Measurements from ENCODE around the gene PPFIBP1. TPM values are rescaled to one million over a fixed set of nuclear protein-coding genes. Genes with fewer than 3 reads are reported as not detected.

PPFIBP1 gene
- total and polyA plus RNA-seq, 2 experiments from 2014 or later = 23.9 to 38.6 TPM

- Histone ChIP-seq H3K36me3 (replicated peaks; ENCODE audit: insufficient read depth, low read depth) (no peaks in the 10 kb centered on the region), H2AFZ (peak overlapping the region; percentile 91), H3K4me2 (peak overlapping the region; percentile 81), H3K27ac (peak overlapping the region; percentile 90), H3K4me1 (ENCODE audit: insufficient read depth) (peaks cover 8% of the 10 kb centered on the region), H3K4me3 (no peak overlapping the region), H3K9me2 (replicated peaks; ENCODE audit: insufficient read depth) (no peaks in the 10 kb centered on the region), H3K9me3 (ENCODE audit: low read depth) (no peaks in the 10 kb centered on the region), H4K20me1 (ENCODE audit: insufficient read depth, poor library complexity, severe bottlenecking) (no peaks in the 10 kb centered on the region), H3K27me3 (no peaks in the 10 kb centered on the region), H3K79me2 (peaks cover 35% of the 10 kb centered on the region)
- DNase-seq (ENCODE audit: low spot score) = no peak
- TF ChIP-seq EZH2phosphoT487 (IDR thresholded peaks at IDR 0.05; ENCODE audit: low read depth, severe bottlenecking, unreplicated experiment) (no peak), EZH2 (IDR thresholded peaks at IDR 0.05; ENCODE audit: borderline replicate concordance) (no peak)
- WGBS (ENCODE audit: low lambda C conversion rate, missing lambda C conversion rate) = 96% methylated on average over 12 of the region's 12 CpGs
Observed at GRCh38 chr12:27709212-27709931, 185.4 kb downstream of the PPFIBP1 start.

GRCh38 chr12:27709932-27710591, 186.1 kb downstream of the PPFIBP1 start:
- H3K4me2 ChIP-seq = peak overlapping the region; percentile 81
- H3K4me3 ChIP-seq = peak overlapping the region; percentile 63
- H3K36me3 ChIP-seq (replicated peaks; ENCODE audit: insufficient read depth, low read depth) = no peaks in the 10 kb centered on the region
- TF ChIP-seq EZH2phosphoT487 (IDR thresholded peaks at IDR 0.05; ENCODE audit: low read depth, severe bottlenecking, unreplicated experiment) (no peak), EZH2 (IDR thresholded peaks at IDR 0.05; ENCODE audit: borderline replicate concordance) (no peak), CTCF (IDR thresholded peaks at IDR 0.05; ENCODE audit: poor library complexity) (no peak)
- H3K27me3 ChIP-seq = no peaks in the 10 kb centered on the region
- no peaks in the 10 kb centered on the region for H3K9me2 ChIP-seq (replicated peaks; ENCODE audit: insufficient read depth)
- peak overlapping the region; percentile 91 for H2AFZ ChIP-seq
- no peaks in the 10 kb centered on the region for H4K20me1 ChIP-seq (ENCODE audit: insufficient read depth, poor library complexity, severe bottlenecking)
- H3K4me1 ChIP-seq (ENCODE audit: insufficient read depth) = peaks cover 8% of the 10 kb centered on the region
- no peaks in the 10 kb centered on the region for H3K9me3 ChIP-seq (ENCODE audit: low read depth)
- H3K27ac ChIP-seq = peak overlapping the region; percentile 90
- no peak for DNase-seq (ENCODE audit: low spot score)
- peaks cover 42% of the 10 kb centered on the region for H3K79me2 ChIP-seq
- WGBS (ENCODE audit: low lambda C conversion rate, missing lambda C conversion rate) = 40% methylated on average over 24 of the region's 24 CpGs

- Histone ChIP-seq H3K9me3 (ENCODE audit: low read depth) (no peaks in the 10 kb centered on the region), H3K4me1 (ENCODE audit: insufficient read depth) (peaks cover 8% of the 10 kb centered on the region), H3K9me2 (replicated peaks; ENCODE audit: insufficient read depth) (no peaks in the 10 kb centered on the region), H3K79me2 (peaks cover 48% of the 10 kb centered on the region), H3K4me3 (peak within 1 kb of the TSS; percentile 63), H3K4me2 (peak within 1 kb of the TSS; percentile 81), H3K27ac (peak within 1 kb of the TSS; percentile 90), H3K36me3 (replicated peaks; ENCODE audit: insufficient read depth, low read depth) (no peaks in the 10 kb centered on the region), H2AFZ (peak within 1 kb of the TSS; percentile 91), H3K27me3 (no peaks in the 10 kb centered on the region), H4K20me1 (ENCODE audit: insufficient read depth, poor library complexity, severe bottlenecking) (no peaks in the 10 kb centered on the region)
- peak; percentile 95 for DNase-seq (ENCODE audit: low spot score)
- no peak for TF ChIP-seq EZH2 (IDR thresholded peaks at IDR 0.05; ENCODE audit: borderline replicate concordance)
- TF ChIP-seq EZH2phosphoT487 (IDR thresholded peaks at IDR 0.05; ENCODE audit: low read depth, severe bottlenecking, unreplicated experiment) = no peak
- TF ChIP-seq CTCF (IDR thresholded peaks at IDR 0.05; ENCODE audit: poor library complexity) = peak; percentile 9
- under 1% methylated on average over 46 of the region's 46 CpGs for WGBS (ENCODE audit: low lambda C conversion rate, missing lambda C conversion rate)
Observed at GRCh38 chr12:27710592-27711316, 186.7 kb downstream of the PPFIBP1 start, which contains the start of gene MRPS35. Gene MRPS35, plus strand, starts transcription at chr12:27710832. Its CDS starts 12 bp downstream, at chr12:27710844.

Measured in hepatocyte (in vitro differentiated cells).